Loucy (cell line): Measurements from ENCODE around the gene HSPBP1.

Experiments
- H2AFZ ChIP-seq: fragments of 200-600 bp; sonication (generic); 2 replicates; pipeline ENCODE4 v1.6.0; 2016; ENCODE audit warnings: antibody characterized with exemption, mild to moderate bottlenecking, low read length, moderate library complexity
- H3F3A ChIP-seq: fragments of 200-600 bp; 2 replicates; pipeline ENCODE4 v1.6.0; 2016; ENCODE audit warnings: antibody characterized with exemption, low read depth, mild to moderate bottlenecking
- H3K27me3 ChIP-seq: fragments of 200-600 bp; sonication (generic); 2 replicates; pipeline ENCODE4 v1.6.1; 2014; ENCODE audit warnings: low read length, mild to moderate bottlenecking; ENCODE audit not compliant: insufficient read depth, poor library complexity, severe bottlenecking
- H3K36me3 ChIP-seq: fragments of 200-600 bp; sonication (generic); 2 replicates; pipeline ENCODE4 v1.6.1; 2016; ENCODE audit warnings: low read length; ENCODE audit not compliant: insufficient read depth
- H3K4me1 ChIP-seq: fragments of 200-600 bp; sonication (generic); 2 replicates; pipeline ENCODE4 v1.5.1; 2014; ENCODE audit warnings: low read length, mild to moderate bottlenecking; ENCODE audit not compliant: insufficient read depth, poor library complexity, severe bottlenecking
- H3K4me2 ChIP-seq: fragments of 200-600 bp; sonication (generic); 2 replicates; pipeline ENCODE4 v1.6.0; 2014; ENCODE audit warnings: antibody characterized with exemption, low read length, low read depth, mild to moderate bottlenecking; ENCODE audit not compliant: poor library complexity, severe bottlenecking
- H3K4me3 ChIP-seq: fragments of 200-600 bp; sonication (generic); 2 replicates; pipeline ENCODE4 v1.5.1; 2014; ENCODE audit warnings: low read length, mild to moderate bottlenecking, mixed read lengths; ENCODE audit not compliant: poor library complexity, severe bottlenecking
- H3K79me2 ChIP-seq: fragments of 200-600 bp; sonication (generic); 2 replicates; pipeline ENCODE4 v1.6.1; 2014; ENCODE audit warnings: low read length; ENCODE audit not compliant: insufficient read depth
- H3K9ac ChIP-seq: fragments of 200-600 bp; sonication (generic); 2 replicates; pipeline ENCODE4 v1.6.0; 2014; ENCODE audit warnings: mild to moderate bottlenecking, low read depth, low read length, moderate library complexity; ENCODE audit not compliant: poor library complexity, severe bottlenecking
- H3K9me2 ChIP-seq: fragments of 200-600 bp; sonication (generic); replicated peaks from 2 replicates; pipeline ENCODE4 v1.6.1; 2016; ENCODE audit warnings: low read depth, low read length, mixed read lengths
- H3K9me3 ChIP-seq: fragments of 200-600 bp; sonication (generic); 2 replicates; pipeline ENCODE4 v1.6.1; 2014; ENCODE audit warnings: mild to moderate bottlenecking, antibody characterized with exemption, low read length, low read depth; ENCODE audit not compliant: insufficient read depth
- H4K20me1 ChIP-seq: fragments of 200-600 bp; sonication (generic); 2 replicates; pipeline ENCODE4 v1.6.0; 2014; ENCODE audit warnings: antibody characterized with exemption, low read length, mild to moderate bottlenecking; ENCODE audit not compliant: insufficient read depth, poor library complexity, severe bottlenecking
- EZH2phosphoT487 ChIP-seq: fragments of 200-600 bp; IDR thresholded peaks from 2 replicates; pipeline ENCODE4 v1.6.1; 2018; ENCODE audit warnings: antibody characterized with exemption, mild to moderate bottlenecking, moderate library complexity, borderline replicate concordance
- TF ChIP-seq, protein P1 (sequence below): fragments of 200-600 bp; sonication (generic); conservative IDR thresholded peaks from 2 replicates; pipeline ENCODE4 v1.5.1; 2014; ENCODE audit warnings: mild to moderate bottlenecking, antibody characterized with exemption, low read length

Gene HSPBP1

GRCh38 chr19:55308281-55308680 lies 28.4 kb upstream of the HSPBP1 start:
- no peaks in the 10 kb centered on the region for H4K20me1 ChIP-seq
- no peaks in the 10 kb centered on the region for H3K36me3 ChIP-seq
- H3K79me2 ChIP-seq, result no peaks in the 10 kb centered on the region
- H3K27me3 ChIP-seq, result no peaks in the 10 kb centered on the region
- H2AFZ ChIP-seq, result no peak overlapping the region
- no peaks in the 10 kb centered on the region for H3K9me2 ChIP-seq
- no peak overlapping the region for H3K4me3 ChIP-seq
- H3K4me2 ChIP-seq, result no peak overlapping the region
- no peaks in the 10 kb centered on the region for H3K9me3 ChIP-seq
- peaks cover 5% of the 10 kb centered on the region for H3K4me1 ChIP-seq
- no peak overlapping the region for H3K9ac ChIP-seq
- TF ChIP-seq, protein P1, sequence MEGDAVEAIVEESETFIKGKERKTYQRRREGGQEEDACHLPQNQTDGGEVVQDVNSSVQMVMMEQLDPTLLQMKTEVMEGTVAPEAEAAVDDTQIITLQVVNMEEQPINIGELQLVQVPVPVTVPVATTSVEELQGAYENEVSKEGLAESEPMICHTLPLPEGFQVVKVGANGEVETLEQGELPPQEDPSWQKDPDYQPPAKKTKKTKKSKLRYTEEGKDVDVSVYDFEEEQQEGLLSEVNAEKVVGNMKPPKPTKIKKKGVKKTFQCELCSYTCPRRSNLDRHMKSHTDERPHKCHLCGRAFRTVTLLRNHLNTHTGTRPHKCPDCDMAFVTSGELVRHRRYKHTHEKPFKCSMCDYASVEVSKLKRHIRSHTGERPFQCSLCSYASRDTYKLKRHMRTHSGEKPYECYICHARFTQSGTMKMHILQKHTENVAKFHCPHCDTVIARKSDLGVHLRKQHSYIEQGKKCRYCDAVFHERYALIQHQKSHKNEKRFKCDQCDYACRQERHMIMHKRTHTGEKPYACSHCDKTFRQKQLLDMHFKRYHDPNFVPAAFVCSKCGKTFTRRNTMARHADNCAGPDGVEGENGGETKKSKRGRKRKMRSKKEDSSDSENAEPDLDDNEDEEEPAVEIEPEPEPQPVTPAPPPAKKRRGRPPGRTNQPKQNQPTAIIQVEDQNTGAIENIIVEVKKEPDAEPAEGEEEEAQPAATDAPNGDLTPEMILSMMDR, result no peak
- H3F3A ChIP-seq, result no peaks in the 10 kb centered on the region

DNA sequence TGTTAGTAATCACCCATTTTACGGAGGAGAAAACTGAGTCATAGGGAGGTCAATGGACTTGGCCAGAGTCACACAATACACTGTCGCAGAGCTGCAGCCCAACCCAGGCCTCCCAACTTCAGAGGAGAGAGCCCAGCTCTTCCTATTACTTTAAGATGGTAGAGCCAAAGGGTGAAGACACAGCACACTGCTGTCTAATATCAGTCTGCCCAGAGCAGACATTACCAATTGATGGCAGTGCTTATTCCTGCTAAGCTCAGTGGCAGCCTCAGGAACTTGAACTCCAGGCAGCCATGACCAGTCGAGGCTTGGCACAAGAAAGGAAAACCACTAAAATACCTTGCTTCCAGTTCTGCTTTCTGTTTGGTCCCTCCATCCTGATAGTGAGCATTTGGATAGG lies 26.8 kb upstream of the HSPBP1 start:
- Histone ChIP-seq H4K20me1 (no peaks in the 10 kb centered on the region), H3K4me1 (peaks cover 5% of the 10 kb centered on the region), H3K36me3 (no peaks in the 10 kb centered on the region), H3K4me2 (no peak overlapping the region), H3F3A (no peaks in the 10 kb centered on the region), H3K79me2 (no peaks in the 10 kb centered on the region), H3K9me3 (no peaks in the 10 kb centered on the region), H3K27me3 (no peaks in the 10 kb centered on the region), H2AFZ (no peak overlapping the region), H3K9ac (no peak overlapping the region), H3K9me2 (no peaks in the 10 kb centered on the region), H3K4me3 (no peak overlapping the region)
- TF ChIP-seq EZH2phosphoT487, result no peak
- TF ChIP-seq, protein P1, result no peak

GRCh38 chr19:55305983-55306562 lies 26.2 kb upstream of the HSPBP1 start:
- H4K20me1 ChIP-seq, result no peaks in the 10 kb centered on the region
- H3K4me1 ChIP-seq, result peaks cover 5% of the 10 kb centered on the region
- H2AFZ ChIP-seq, result peak overlapping the region; percentile 24; the same call in 1 of the 2 replicates
- no peaks in the 10 kb centered on the region for H3K36me3 ChIP-seq
- H3K4me2 ChIP-seq, result peak overlapping the region; percentile 26
- H3K4me3 ChIP-seq, result peak overlapping the region; percentile 19
- H3K79me2 ChIP-seq, result no peaks in the 10 kb centered on the region
- no peaks in the 10 kb centered on the region for H3F3A ChIP-seq
- H3K9ac ChIP-seq, result no peak overlapping the region
- H3K9me3 ChIP-seq, result no peaks in the 10 kb centered on the region
- TF ChIP-seq, protein P1, result no peak
- TF ChIP-seq EZH2phosphoT487, result no peak
- no peaks in the 10 kb centered on the region for H3K9me2 ChIP-seq
- no peaks in the 10 kb centered on the region for H3K27me3 ChIP-seq
